Loucy (cell line): ENCODE results near the gene SFXN5.

ENCODE experiments used
- H2AFZ ChIP-seq: fragments of 200-600 bp; sonication (generic); 2 replicates; pipeline ENCODE4 v1.6.0; 2016; ENCODE audit warnings: antibody characterized with exemption, mild to moderate bottlenecking, low read length, moderate library complexity
- H3F3A ChIP-seq: fragments of 200-600 bp; 2 replicates; pipeline ENCODE4 v1.6.0; 2016; ENCODE audit warnings: antibody characterized with exemption, low read depth, mild to moderate bottlenecking
- H3K27me3 ChIP-seq: fragments of 200-600 bp; sonication (generic); 2 replicates; pipeline ENCODE4 v1.6.1; 2014; ENCODE audit warnings: low read length, mild to moderate bottlenecking; ENCODE audit not compliant: insufficient read depth, poor library complexity, severe bottlenecking
- H3K36me3 ChIP-seq: fragments of 200-600 bp; sonication (generic); 2 replicates; pipeline ENCODE4 v1.6.1; 2016; ENCODE audit warnings: low read length; ENCODE audit not compliant: insufficient read depth
- H3K4me1 ChIP-seq: fragments of 200-600 bp; sonication (generic); 2 replicates; pipeline ENCODE4 v1.5.1; 2014; ENCODE audit warnings: low read length, mild to moderate bottlenecking; ENCODE audit not compliant: insufficient read depth, poor library complexity, severe bottlenecking
- H3K4me2 ChIP-seq: fragments of 200-600 bp; sonication (generic); 2 replicates; pipeline ENCODE4 v1.6.0; 2014; ENCODE audit warnings: antibody characterized with exemption, low read length, low read depth, mild to moderate bottlenecking; ENCODE audit not compliant: poor library complexity, severe bottlenecking
- H3K4me3 ChIP-seq: fragments of 200-600 bp; sonication (generic); 2 replicates; pipeline ENCODE4 v1.5.1; 2014; ENCODE audit warnings: low read length, mild to moderate bottlenecking, mixed read lengths; ENCODE audit not compliant: poor library complexity, severe bottlenecking
- H3K79me2 ChIP-seq: fragments of 200-600 bp; sonication (generic); 2 replicates; pipeline ENCODE4 v1.6.1; 2014; ENCODE audit warnings: low read length; ENCODE audit not compliant: insufficient read depth
- H3K9ac ChIP-seq: fragments of 200-600 bp; sonication (generic); 2 replicates; pipeline ENCODE4 v1.6.0; 2014; ENCODE audit warnings: mild to moderate bottlenecking, low read depth, low read length, moderate library complexity; ENCODE audit not compliant: poor library complexity, severe bottlenecking
- H3K9me2 ChIP-seq: fragments of 200-600 bp; sonication (generic); replicated peaks from 2 replicates; pipeline ENCODE4 v1.6.1; 2016; ENCODE audit warnings: low read depth, low read length, mixed read lengths
- H3K9me3 ChIP-seq: fragments of 200-600 bp; sonication (generic); 2 replicates; pipeline ENCODE4 v1.6.1; 2014; ENCODE audit warnings: mild to moderate bottlenecking, antibody characterized with exemption, low read length, low read depth; ENCODE audit not compliant: insufficient read depth
- H4K20me1 ChIP-seq: fragments of 200-600 bp; sonication (generic); 2 replicates; pipeline ENCODE4 v1.6.0; 2014; ENCODE audit warnings: antibody characterized with exemption, low read length, mild to moderate bottlenecking; ENCODE audit not compliant: insufficient read depth, poor library complexity, severe bottlenecking
- CTCF ChIP-seq: fragments of 200-600 bp; sonication (generic); conservative IDR thresholded peaks from 2 replicates; pipeline ENCODE4 v1.5.1; 2014; ENCODE audit warnings: mild to moderate bottlenecking, antibody characterized with exemption, low read length
- EZH2phosphoT487 ChIP-seq: fragments of 200-600 bp; IDR thresholded peaks from 2 replicates; pipeline ENCODE4 v1.6.1; 2018; ENCODE audit warnings: antibody characterized with exemption, mild to moderate bottlenecking, moderate library complexity, borderline replicate concordance

SFXN5 gene

DNA sequence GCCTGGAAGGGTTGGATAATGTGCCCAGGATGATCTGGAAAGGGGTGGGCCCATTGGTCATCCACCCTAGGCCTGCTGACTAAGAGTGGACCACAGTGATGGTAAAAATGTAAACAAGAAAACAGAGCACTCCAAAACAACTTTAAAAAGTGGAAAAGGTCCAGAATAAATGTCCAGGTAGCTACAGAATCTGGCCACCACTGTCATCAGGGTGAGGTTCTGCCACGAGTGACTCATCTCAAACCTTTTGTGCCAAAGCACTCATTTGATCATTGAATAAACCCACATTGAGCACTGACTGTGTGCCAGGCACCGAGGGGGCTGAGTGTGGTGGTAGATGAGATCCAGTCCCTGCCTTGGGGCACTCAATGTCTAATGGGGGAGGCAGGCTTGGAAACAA, 89.3 kb downstream of the SFXN5 start:
- no peaks in the 10 kb centered on the region for H4K20me1 ChIP-seq
- no peak for TF ChIP-seq EZH2phosphoT487
- no peak for TF ChIP-seq CTCF
- H3K9ac ChIP-seq: no peak overlapping the region
- H3K9me2 ChIP-seq: no peaks in the 10 kb centered on the region
- peaks cover 3% of the 10 kb centered on the region; the same call in 1 of the 2 replicates for H3K36me3 ChIP-seq
- no peak overlapping the region for H3K4me3 ChIP-seq
- H3K4me1 ChIP-seq: peaks cover 9% of the 10 kb centered on the region
- H3K79me2 ChIP-seq: no peaks in the 10 kb centered on the region
- H3K4me2 ChIP-seq: no peak overlapping the region
- H3K27me3 ChIP-seq: no peaks in the 10 kb centered on the region
- H3F3A ChIP-seq: no peaks in the 10 kb centered on the region
- no peaks in the 10 kb centered on the region for H3K9me3 ChIP-seq
- no peak overlapping the region for H2AFZ ChIP-seq

DNA sequence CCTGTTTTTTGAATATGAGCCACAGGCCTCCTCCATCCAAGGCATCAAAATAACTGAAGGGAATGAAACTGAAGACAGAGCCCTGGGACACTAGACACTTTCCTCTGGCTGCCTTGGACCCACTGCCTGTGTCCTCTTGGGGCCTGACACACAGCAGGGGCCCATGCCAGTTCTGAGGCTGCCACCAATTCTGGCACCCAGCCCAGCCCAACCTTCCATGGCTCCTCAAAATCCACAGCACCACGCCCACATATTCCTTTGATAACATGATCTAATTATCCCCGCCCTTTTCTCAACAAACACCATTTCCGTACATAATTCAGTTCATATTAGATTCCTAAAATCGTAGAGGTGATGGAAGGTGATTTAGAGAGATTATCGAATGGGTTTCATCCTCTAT, 90.0 kb downstream of the SFXN5 start:
- H3K4me3 ChIP-seq: no peak overlapping the region
- no peaks in the 10 kb centered on the region for H3F3A ChIP-seq
- peaks cover 9% of the 10 kb centered on the region for H3K4me1 ChIP-seq
- H3K9ac ChIP-seq: no peak overlapping the region
- H2AFZ ChIP-seq: no peak overlapping the region
- no peak for TF ChIP-seq EZH2phosphoT487
- H3K9me2 ChIP-seq: no peaks in the 10 kb centered on the region
- H3K79me2 ChIP-seq: no peaks in the 10 kb centered on the region
- no peaks in the 10 kb centered on the region for H3K9me3 ChIP-seq
- no peaks in the 10 kb centered on the region for H3K27me3 ChIP-seq
- H3K4me2 ChIP-seq: no peak overlapping the region
- no peaks in the 10 kb centered on the region for H4K20me1 ChIP-seq
- no peaks in the 10 kb centered on the region for H3K36me3 ChIP-seq

- Histone ChIP-seq H3K9me2 (no peaks in the 10 kb centered on the region), H3K79me2 (no peaks in the 10 kb centered on the region), H3K9me3 (no peaks in the 10 kb centered on the region), H4K20me1 (no peaks in the 10 kb centered on the region), H3K4me1 (peaks cover 9% of the 10 kb centered on the region), H3K27me3 (no peaks in the 10 kb centered on the region), H3K36me3 (no peaks in the 10 kb centered on the region), H3K4me2 (peak overlapping the region; percentile 18), H3F3A (no peaks in the 10 kb centered on the region), H3K9ac (no peak overlapping the region), H2AFZ (no peak overlapping the region), H3K4me3 (no peak overlapping the region)
- TF ChIP-seq CTCF (no peak), EZH2phosphoT487 (no peak)
These were observed 90.8 kb downstream of the SFXN5 start for GRCh38 chr2:72980535-72981217.

- H3F3A ChIP-seq: no peaks in the 10 kb centered on the region
- H3K4me3 ChIP-seq: no peak overlapping the region
- no peaks in the 10 kb centered on the region for H3K79me2 ChIP-seq
- H4K20me1 ChIP-seq: no peaks in the 10 kb centered on the region
- TF ChIP-seq CTCF: no peak
- no peak for TF ChIP-seq EZH2phosphoT487
- no peaks in the 10 kb centered on the region for H3K27me3 ChIP-seq
- H3K36me3 ChIP-seq: no peaks in the 10 kb centered on the region
- no peaks in the 10 kb centered on the region for H3K9me2 ChIP-seq
- H3K9ac ChIP-seq: no peak overlapping the region
- no peaks in the 10 kb centered on the region for H3K9me3 ChIP-seq
- peak overlapping the region; percentile 18 for H3K4me2 ChIP-seq
- no peak overlapping the region for H2AFZ ChIP-seq
- H3K4me1 ChIP-seq: peaks cover 9% of the 10 kb centered on the region
These were observed 91.6 kb downstream of the SFXN5 start for GRCh38 chr2:72979896-72980295.
